H1 (cell line): ENCODE data around the gene RNF141. TPM values are rescaled to one million over a fixed set of nuclear protein-coding genes. Genes with fewer than 3 reads are reported as not detected.

Experiments used
- CTCF ChIA-PET: fragments of 300-600 bp; sonication (Branson Sonifier 250); formaldehyde crosslinking; loops from one replicate; lab custom pipeline; 2021; ENCODE audit not compliant: partially characterized antibody; lab: Charles Lee
- POLR2A ChIA-PET: fragments of 300-600 bp; sonication (Branson Sonifier 250); formaldehyde crosslinking; loops from one replicate; lab custom pipeline; 2021; ENCODE audit warnings: inconsistent platforms; ENCODE audit not compliant: partially characterized antibody; lab: Charles Lee
- DNase-seq, 2 experiments: peaks; one replicate each; pipeline versions ENCODE4 v3.0.0 to v3.0.0-alpha.2; 2010 to 2022; ENCODE audit warnings: low spot score in 2 of 2, low read depth in 1 of 2, mixed read lengths in 1 of 2
- FAIRE-seq: peaks from 2 replicates; lab custom pipeline; 2011; peaks lifted over from hg19 to GRCh38; lab: Jason Lieb, UNC
- H2AFZ ChIP-seq: 2 replicates; pipeline ENCODE4 v1.8.1; 2012; ENCODE audit warnings: low read length, inconsistent platforms
- H2AK5ac ChIP-seq: 2 replicates; pipeline ENCODE4 v1.6.1; 2013; ENCODE audit warnings: low read depth, low read length
- H2BK120ac ChIP-seq: replicated peaks from 2 replicates; pipeline ENCODE3; 2013; ENCODE audit warnings: low read depth, low read length, inconsistent platforms
- H2BK12ac ChIP-seq: 2 replicates; pipeline ENCODE4 v1.6.1; 2013; ENCODE audit warnings: low read depth, low read length
- H2BK15ac ChIP-seq: 2 replicates; pipeline ENCODE4 v1.6.1; 2013; ENCODE audit warnings: low read length
- H2BK20ac ChIP-seq: 2 replicates; pipeline ENCODE4 v1.6.1; 2013; ENCODE audit warnings: low read length
- H2BK5ac ChIP-seq: 2 replicates; pipeline ENCODE4 v1.6.1; 2013; ENCODE audit warnings: low read depth, low read length
- H3K14ac ChIP-seq: 2 replicates; pipeline ENCODE4 v1.6.1; 2013; ENCODE audit warnings: inconsistent platforms; ENCODE audit not compliant: insufficient read length
- H3K18ac ChIP-seq: 2 replicates; pipeline ENCODE4 v1.6.1; 2013; ENCODE audit warnings: low read length; ENCODE audit errors: extremely low read depth
- H3K23ac ChIP-seq: 2 replicates; pipeline ENCODE4 v1.6.1; 2013; ENCODE audit warnings: inconsistent platforms; ENCODE audit not compliant: insufficient read length
- H3K23me2 ChIP-seq: 2 replicates; pipeline ENCODE4 v1.6.1; 2013; ENCODE audit warnings: low read depth, low read length
- H3K27ac ChIP-seq: 2 replicates; pipeline ENCODE4 v1.6.1; 2011; ENCODE audit warnings: low read depth, low read length, inconsistent platforms
- H3K27me3 ChIP-seq, 4 experiments: replicated peaks in 1 of 4; 1 replicate in 1 of 4; 2 replicates in 3 of 4; pipeline versions ENCODE4 v1.6.1 to v1.8.1; 2011 to 2013; ENCODE audit warnings: low read length in 3 of 4, mild to moderate bottlenecking in 3 of 4, inconsistent platforms in 2 of 4, mixed read lengths in 2 of 4, moderate library complexity in 1 of 4; ENCODE audit not compliant: control insufficient read depth in 3 of 4, insufficient read depth in 3 of 4; ENCODE audit errors: extremely low read depth in 1 of 4
- H3K36me3 ChIP-seq, 4 experiments: 2 replicates each; pipeline versions ENCODE4 v1.6.1 to v1.8.1; 2011 to 2013; ENCODE audit warnings: mild to moderate bottlenecking in 4 of 4, low read length in 3 of 4, moderate library complexity in 2 of 4, control low read depth in 1 of 4, inconsistent platforms in 1 of 4; ENCODE audit not compliant: insufficient read depth in 4 of 4, control insufficient read depth in 2 of 4
- H3K4ac ChIP-seq: replicated peaks from 2 replicates; pipeline ENCODE3; 2013; ENCODE audit warnings: low read length, low read depth, mixed read lengths, inconsistent platforms; ENCODE audit not compliant: insufficient read length
- H3K4me1 ChIP-seq, 4 experiments: replicated peaks in 1 of 4; 1 replicate in 1 of 4; 2 replicates in 3 of 4; pipeline versions ENCODE4 v1.6.1 to v1.8.1; 2011 to 2013; ENCODE audit warnings: low read length in 3 of 4, inconsistent platforms in 2 of 4, mixed read lengths in 1 of 4; ENCODE audit not compliant: insufficient read depth in 4 of 4, control insufficient read depth in 3 of 4
- H3K4me2 ChIP-seq, 2 experiments: 2 replicates each; pipeline versions ENCODE4 v1.6.1 to v1.8.1; 2011 to 2013; ENCODE audit warnings: low read depth in 2 of 2, low read length in 2 of 2, control low read depth in 1 of 2, inconsistent platforms in 1 of 2, mild to moderate bottlenecking in 1 of 2; ENCODE audit not compliant: insufficient read depth in 1 of 2
- H3K4me3 ChIP-seq, 4 experiments: fragments of 200-600, 300-600 bp in 1 of 4; sonication (generic), shearing (Covaris generic), sonication (Bioruptor Twin) in 1 of 4; 2 replicates each; pipeline versions ENCODE4 v1.5.1 to v1.8.1; 2011 to 2016; ENCODE audit warnings: low read length in 4 of 4, low read depth in 3 of 4, control low read depth in 2 of 4, inconsistent platforms in 2 of 4, mild to moderate bottlenecking in 2 of 4, mixed read lengths in 1 of 4, moderate library complexity in 1 of 4; ENCODE audit not compliant: insufficient read depth in 2 of 4; ENCODE audit errors: extremely low read depth in 1 of 4
- H3K56ac ChIP-seq: replicated peaks from 2 replicates; pipeline ENCODE3; 2013; ENCODE audit warnings: low read depth, mild to moderate bottlenecking, mixed read lengths, low read length, inconsistent platforms; ENCODE audit not compliant: insufficient read length
- H3K79me1 ChIP-seq: 2 replicates; pipeline ENCODE4 v1.6.1; 2013; ENCODE audit warnings: low read depth, low read length, control low read depth
- H3K79me2 ChIP-seq, 2 experiments: 2 replicates each; pipeline versions ENCODE4 v1.6.1 to v1.8.1; 2012 to 2013; ENCODE audit warnings: low read length in 2 of 2, mild to moderate bottlenecking in 2 of 2, inconsistent platforms in 1 of 2; ENCODE audit not compliant: insufficient read depth in 2 of 2, control insufficient read depth in 1 of 2
- H3K9ac ChIP-seq, 4 experiments: replicated peaks in 1 of 4; 1 replicate in 1 of 4; 2 replicates in 3 of 4; pipeline versions ENCODE4 v1.6.1 to v1.8.1; 2011 to 2013; ENCODE audit warnings: low read depth in 3 of 4, low read length in 3 of 4, control low read depth in 2 of 4, mild to moderate bottlenecking in 2 of 4, moderate library complexity in 2 of 4, inconsistent platforms in 1 of 4; ENCODE audit errors: extremely low read depth in 1 of 4
- H3K9me3 ChIP-seq, 2 experiments: 2 replicates each; pipeline versions ENCODE4 v1.6.1 to v1.8.1; 2012 to 2013; ENCODE audit warnings: mild to moderate bottlenecking in 2 of 2, moderate library complexity in 2 of 2, control low read depth in 1 of 2, inconsistent platforms in 1 of 2, low read depth in 1 of 2, low read length in 1 of 2, mixed read lengths in 1 of 2; ENCODE audit not compliant: insufficient read depth in 2 of 2
- H4K20me1 ChIP-seq, 2 experiments: replicated peaks in 1 of 2; 2 replicates each; pipeline versions ENCODE3 to v1.8.1; 2011 to 2013; ENCODE audit warnings: inconsistent platforms in 2 of 2, low read length in 2 of 2, mild to moderate bottlenecking in 1 of 2; ENCODE audit not compliant: insufficient read depth in 2 of 2, control insufficient read depth in 1 of 2
- H4K5ac ChIP-seq: 2 replicates; pipeline ENCODE4 v1.6.1; 2013; ENCODE audit warnings: low read length, low read depth, mixed read lengths, inconsistent platforms; ENCODE audit not compliant: insufficient read length
- H4K8ac ChIP-seq: 2 replicates; pipeline ENCODE4 v1.8.0; 2013; ENCODE audit warnings: mild to moderate bottlenecking, moderate library complexity, low read length, inconsistent platforms; ENCODE audit not compliant: insufficient read depth; ENCODE audit errors: extremely low read depth
- H4K91ac ChIP-seq: replicated peaks from 2 replicates; pipeline ENCODE3; 2013; ENCODE audit warnings: low read length, mixed read lengths, inconsistent platforms; ENCODE audit not compliant: insufficient read length
- ATF2 ChIP-seq: IDR thresholded peaks from 2 replicates; pipeline ENCODE4 v1.6.1; 2012; ENCODE audit warnings: low read length, inconsistent platforms
- BRCA1 ChIP-seq: IDR thresholded peaks from 2 replicates; pipeline ENCODE4 v1.6.1; 2012; ENCODE audit warnings: low read depth, low read length, improper control_type of control experiment
- CEBPB ChIP-seq: IDR thresholded peaks from 2 replicates; pipeline ENCODE4 v1.6.1; 2012; ENCODE audit warnings: low read depth, low read length
- E2F6 ChIP-seq: IDR thresholded peaks from 2 replicates; pipeline ENCODE4 v1.6.1; 2012; ENCODE audit warnings: inconsistent platforms
- JUND ChIP-seq: IDR thresholded peaks from 2 replicates; pipeline ENCODE4 v1.6.1; 2011; ENCODE audit warnings: mild to moderate bottlenecking, improper control_type of control experiment, low read length
- KDM4A ChIP-seq: IDR thresholded peaks from one replicate; pipeline ENCODE4 v1.7.1; 2012; ENCODE audit warnings: low read depth, mild to moderate bottlenecking, moderate library complexity, low read length, inconsistent platforms; ENCODE audit not compliant: severe bottlenecking
- PHF8 ChIP-seq: fragments of 200-600 bp; sonication (generic); conservative IDR thresholded peaks from 2 replicates; pipeline ENCODE4 v1.7.1; 2012; ENCODE audit warnings: low read depth, mild to moderate bottlenecking, inconsistent platforms, low read length, moderate library complexity
- POLR2A ChIP-seq, 2 experiments: IDR thresholded peaks; 1 replicate in 1 of 2; 2 replicates in 1 of 2; pipeline ENCODE4 v1.6.1; 2011; ENCODE audit warnings: low read depth in 2 of 2, low read length in 2 of 2, mild to moderate bottlenecking in 2 of 2; ENCODE audit errors: control extremely low read depth in 1 of 2
- SIRT6 ChIP-seq: IDR thresholded peaks from one replicate; pipeline ENCODE4 v1.7.1; 2012; ENCODE audit warnings: low read length, inconsistent platforms
- TBP ChIP-seq: IDR thresholded peaks from 2 replicates; pipeline ENCODE4 v1.6.1; 2011; ENCODE audit warnings: low read depth, low read length, improper control_type of control experiment
- USF2 ChIP-seq: IDR thresholded peaks from 2 replicates; pipeline ENCODE4 v1.6.1; 2011; ENCODE audit warnings: low read length, improper control_type of control experiment
- YY1 ChIP-seq: IDR thresholded peaks from 2 replicates; pipeline ENCODE4 v1.6.1; 2011; ENCODE audit warnings: low read depth, mild to moderate bottlenecking, low read length
- WGBS, 2 experiments: shearing (Covaris generic) in 1 of 2; methylation state at CpG; one replicate each; pipeline versions ENCODE4 v1.1.6 to v1.1.7; 2013 to 2015; ENCODE audit warnings: low lambda C conversion rate in 2 of 2, mixed read lengths in 2 of 2, inconsistent platforms in 1 of 2, low coverage in 1 of 2, missing lambda C conversion rate in 1 of 2; ENCODE audit not compliant: insufficient replicate concordance in 2 of 2, insufficient coverage in 1 of 2, insufficient read length in 1 of 2; ENCODE audit errors: extremely low coverage in 1 of 2, missing lambda C conversion rate in 1 of 2; 5-methylcytosine and 5-hydroxymethylcytosine counted together
- polyA plus RNA-seq, 7 experiments: library from polyadenylated mRNA; depleted of rRNA in 3 of 7; stranded (reverse) in 5 of 7; unstranded in 2 of 7; fragments of >200 nt in 5 of 7; fragments of 200-250 nt in 2 of 7; gene quantifications; 1 replicate in 5 of 7; 2 replicates in 1 of 7; 4 replicates in 1 of 7; pipeline versions ENCODE4 v1.2.1 to v1.2.3, GENCODE V29; 2011 to 2013; ENCODE audit warnings: missing spikeins in 2 of 7, mixed read lengths in 2 of 7
- total RNA-seq: library from RNA; stranded (reverse); fragmentation: NEBNext Ultra II Directional; extraction: Animal tissue kit (Norgen Biotek cat#: 25700); gene quantifications from 2 replicates; pipeline ENCODE4 v1.2.1, GENCODE V29; 2021

The RNF141 gene
- total and polyA plus RNA-seq, 2 of the 8 experiments (the other 6 are each of a cell fraction or from before 2014, with no cell fraction given), result 8.5 to 22.8 TPM

GRCh38 chr11:10514202-10514601 lies 26.8 kb downstream of the RNF141 start:
- Histone ChIP-seq H3K27ac (no peak overlapping the region), H4K91ac (no peak overlapping the region), H3K4me1 (peaks cover 2 to 7% (median 6%) of the 10 kb centered on the region in 4 experiments; a peak in 4 of 7 replicates), H2BK15ac (no peak overlapping the region), H3K79me2 (no peaks in the 10 kb centered on the region), H3K79me1 (no peaks in the 10 kb centered on the region), H3K9ac (no peak overlapping the region), H2AK5ac (no peak overlapping the region), H3K4ac (no peak overlapping the region), H3K4me3 (no peak overlapping the region), H2BK120ac (no peak overlapping the region), H3K56ac (no peak overlapping the region), H3K36me3 (no peaks in the 10 kb centered on the region), H2AFZ (no peak overlapping the region), H3K23ac (no peak overlapping the region), H2BK20ac (no peak overlapping the region), H3K23me2 (no peaks in the 10 kb centered on the region), H2BK5ac (no peak overlapping the region), H4K8ac (no peak overlapping the region), H4K20me1 (no peaks in the 10 kb centered on the region), H3K27me3 (no peaks in the 10 kb centered on the region), H2BK12ac (no peak overlapping the region), H3K9me3 (no peaks in the 10 kb centered on the region), H4K5ac (no peak overlapping the region), H3K14ac (no peak overlapping the region), H3K4me2 (no peak overlapping the region), H3K18ac (no peak overlapping the region)
- WGBS, 2 experiments, result 82% methylated on average over 2 of the region's 2 CpGs; no CpG with 5 or more reads in 1 of the 2 experiments
- POLR2A ChIA-PET, result no interaction called here
- DNase-seq, result no peak
- FAIRE-seq, result no peak
- CTCF ChIA-PET, result interaction anchor here (1.2 to 1.7 kb wide), 6 partner anchors 9 to 104 kb away, joined by 3 to 6 read pairs (median 4); partner anchors contain the start of gene AMPD3
- TF ChIP-seq PHF8, result no peak
- TF ChIP-seq E2F6, result no peak
- TF ChIP-seq CEBPB, result no peak
- no peak for TF ChIP-seq SIRT6
- TF ChIP-seq JUND, result no peak
- no peak for TF ChIP-seq BRCA1
- TF ChIP-seq USF2, result no peak
- no peak for TF ChIP-seq ATF2
- TF ChIP-seq KDM4A, result no peak
- no peak for TF ChIP-seq POLR2A (IDR thresholded peaks at IDR 0.05; ENCODE audit: control extremely low read depth in 1 of 2, low read depth in 2 of 2, low read length in 2 of 2)
- no peak for TF ChIP-seq TBP
- TF ChIP-seq YY1, result no peak
